PC-9 (cell line): ENCODE results near the gene UGT2B15.

Experiments used
- EZH2 ChIP-seq: fragments of 200-600 bp; sonication (generic); IDR thresholded peaks from 2 replicates; pipeline ENCODE4 v1.8.0; 2017; ENCODE audit warnings: antibody characterized with exemption, low read depth
- TF ChIP-seq, protein P1 (sequence below): fragments of 200-600 bp; sonication (generic); conservative IDR thresholded peaks from 2 replicates; pipeline ENCODE4 v1.6.1; 2017; ENCODE audit warnings: mixed run types, antibody characterized with exemption, mild to moderate bottlenecking, moderate library complexity

DNA sequence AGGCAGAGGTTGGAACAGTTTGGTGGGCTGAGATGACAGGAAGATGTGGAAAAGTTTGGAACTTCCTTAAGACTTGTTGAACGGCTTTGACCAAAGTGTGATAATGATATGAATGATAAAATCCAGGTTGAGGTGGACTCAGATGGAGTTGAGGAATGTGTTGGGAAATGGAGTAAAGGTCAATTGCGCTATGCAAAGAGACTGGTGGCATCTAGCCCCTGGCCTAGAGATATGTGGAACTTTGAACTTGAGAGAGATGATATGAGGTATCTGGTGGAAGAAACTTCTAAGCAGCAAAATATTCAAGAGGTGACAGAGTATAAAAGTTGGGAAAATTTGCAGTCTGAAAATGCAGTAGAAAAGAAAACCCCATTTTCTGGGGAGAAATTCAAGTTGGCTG lies 73.0 kb downstream of the UGT2B15 start:
- no peak for TF ChIP-seq EZH2
- TF ChIP-seq, protein P1, sequence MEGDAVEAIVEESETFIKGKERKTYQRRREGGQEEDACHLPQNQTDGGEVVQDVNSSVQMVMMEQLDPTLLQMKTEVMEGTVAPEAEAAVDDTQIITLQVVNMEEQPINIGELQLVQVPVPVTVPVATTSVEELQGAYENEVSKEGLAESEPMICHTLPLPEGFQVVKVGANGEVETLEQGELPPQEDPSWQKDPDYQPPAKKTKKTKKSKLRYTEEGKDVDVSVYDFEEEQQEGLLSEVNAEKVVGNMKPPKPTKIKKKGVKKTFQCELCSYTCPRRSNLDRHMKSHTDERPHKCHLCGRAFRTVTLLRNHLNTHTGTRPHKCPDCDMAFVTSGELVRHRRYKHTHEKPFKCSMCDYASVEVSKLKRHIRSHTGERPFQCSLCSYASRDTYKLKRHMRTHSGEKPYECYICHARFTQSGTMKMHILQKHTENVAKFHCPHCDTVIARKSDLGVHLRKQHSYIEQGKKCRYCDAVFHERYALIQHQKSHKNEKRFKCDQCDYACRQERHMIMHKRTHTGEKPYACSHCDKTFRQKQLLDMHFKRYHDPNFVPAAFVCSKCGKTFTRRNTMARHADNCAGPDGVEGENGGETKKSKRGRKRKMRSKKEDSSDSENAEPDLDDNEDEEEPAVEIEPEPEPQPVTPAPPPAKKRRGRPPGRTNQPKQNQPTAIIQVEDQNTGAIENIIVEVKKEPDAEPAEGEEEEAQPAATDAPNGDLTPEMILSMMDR, result no peak
